Stimulated activated CD4-positive, alpha-beta T cell treated with anti-CD3 and anti-CD28 coated beads, Interleukin-4, amount 100 ng/mL, for 4 hours (primary cell): ENCODE results near the gene TYW1B.
"Not testable (repeated sequence)": the region's sequence is repeated elsewhere in the genome, so short reads cannot be mapped to it uniquely, and the experiment has no call there.

ENCODE experiments used
- DNase-seq, 2 experiments: peaks; one replicate each; pipeline ENCODE4 v3.0.0-alpha.2; 2020

Gene TYW1B

GRCh38 chr7:72753781-72754180, 74.2 kb downstream of the TYW1B start:
- no peak for DNase-seq

- not testable (repeated sequence) for DNase-seq
These were observed 74.8 kb downstream of the TYW1B start for GRCh38 chr7:72753229-72753628.

GRCh38 chr7:72751978-72752377, 76.0 kb downstream of the TYW1B start:
- no peak for DNase-seq

GRCh38 chr7:72751378-72751777, 76.6 kb downstream of the TYW1B start:
- no peak for DNase-seq

- DNase-seq: not testable (repeated sequence)
These were observed 79.4 kb downstream of the TYW1B start for GRCh38 chr7:72748649-72749048.

GRCh38 chr7:72744244-72744926, 83.6 kb downstream of the TYW1B start:
- not testable (repeated sequence) for DNase-seq

- DNase-seq: not testable (repeated sequence)
These were observed 84.2 kb downstream of the TYW1B start for GRCh38 chr7:72743801-72744200.

GRCh38 chr7:72739716-72740115, 88.3 kb downstream of the TYW1B start:
- not testable (repeated sequence) for DNase-seq

GRCh38 chr7:72735855-72736254, 92.1 kb downstream of the TYW1B start:
- not testable (repeated sequence) for DNase-seq

GRCh38 chr7:72730815-72731214, 97.2 kb downstream of the TYW1B start:
- not testable (repeated sequence) for DNase-seq

- not testable (repeated sequence) for DNase-seq
These were observed 97.6 kb downstream of the TYW1B start for GRCh38 chr7:72730384-72730783.

- DNase-seq: not testable (repeated sequence)
These were observed 98.9 kb downstream of the TYW1B start for GRCh38 chr7:72729130-72729529.

- DNase-seq: not testable (repeated sequence)
These were observed 105.3 kb downstream of the TYW1B start for GRCh38 chr7:72722694-72723093.

- DNase-seq: not testable (repeated sequence)
These were observed 107.1 kb downstream of the TYW1B start for GRCh38 chr7:72720890-72721289.

GRCh38 chr7:72717252-72717774, 110.7 kb downstream of the TYW1B start:
- not testable (repeated sequence) for DNase-seq

GRCh38 chr7:72711927-72712326, 116.1 kb downstream of the TYW1B start:
- not testable (repeated sequence) for DNase-seq

- DNase-seq: no peak
These were observed 117.0 kb downstream of the TYW1B start for GRCh38 chr7:72710983-72711382.

GRCh38 chr7:72709909-72710308, 118.1 kb downstream of the TYW1B start:
- DNase-seq: no peak

- DNase-seq: not testable (repeated sequence)
These were observed 119.5 kb downstream of the TYW1B start for GRCh38 chr7:72708371-72709050.

GRCh38 chr7:72706521-72706920, 121.5 kb downstream of the TYW1B start:
- no peak for DNase-seq

GRCh38 chr7:72705693-72706092, 122.3 kb downstream of the TYW1B start:
- not testable (repeated sequence) for DNase-seq

- DNase-seq: no peak
These were observed 123.1 kb downstream of the TYW1B start for GRCh38 chr7:72704894-72705293.

GRCh38 chr7:72700548-72700947, 127.5 kb downstream of the TYW1B start:
- DNase-seq: not testable (repeated sequence)

- DNase-seq: not testable (repeated sequence)
These were observed 130.9 kb downstream of the TYW1B start for GRCh38 chr7:72697066-72697465.
